Breast epithelium (tissue), 4 donors: ENCODE measurements around the gene TGOLN2. TPM values are rescaled to one million over a fixed set of nuclear protein-coding genes. Genes with fewer than 3 reads are reported as not detected.

Source experiments
- DNase-seq, 2 donors: peaks; one replicate each; pipeline ENCODE4 v3.0.0-alpha.2; 2019; ENCODE audit warnings: low spot score in 2 of 2
- H3K27ac ChIP-seq, 2 donors: fragments of 200-600 bp; sonication (generic) in 1 of 2; one replicate each; pipeline ENCODE4 v1.5.1; 2016 to 2019; ENCODE audit warnings: mild to moderate bottlenecking in 1 of 2
- H3K27me3 ChIP-seq, 2 donors: fragments of 200-600 bp; sonication (generic) in 1 of 2; one replicate each; pipeline versions ENCODE4 v1.5.1 to v1.6.0; 2017 to 2019; ENCODE audit warnings: control low read depth in 1 of 2, mild to moderate bottlenecking in 1 of 2
- H3K36me3 ChIP-seq: fragments of 200-600 bp; one replicate; pipeline ENCODE4 v1.5.1; 2019
- H3K4me1 ChIP-seq, 2 donors: fragments of 200-600 bp; sonication (generic); one replicate each; pipeline ENCODE4 v1.5.1; 2016 to 2019; ENCODE audit warnings: control low read depth in 1 of 2
- H3K4me3 ChIP-seq, 3 donors: fragments of 200-600 bp; sonication (generic); 1 replicate in 2 of 3; 2 replicates in 1 of 3; pipeline ENCODE4 v1.5.1; 2016 to 2019; ENCODE audit warnings: mild to moderate bottlenecking in 3 of 3, moderate library complexity in 2 of 3
- H3K9me3 ChIP-seq, 2 donors: fragments of 200-600 bp; sonication (generic) in 1 of 2; one replicate each; pipeline ENCODE4 v1.5.1; 2016 to 2019; ENCODE audit warnings: control low read depth in 1 of 2
- CTCF ChIP-seq, 3 donors: fragments of 450-650 bp; IDR thresholded peaks; one replicate each; pipeline ENCODE4 v1.5.1; 2016 to 2017; ENCODE audit warnings: antibody characterized with exemption in 3 of 3, mild to moderate bottlenecking in 3 of 3, moderate library complexity in 3 of 3
- POLR2A ChIP-seq: fragments of 450-650 bp; IDR thresholded peaks from one replicate; pipeline ENCODE4 v1.6.1; 2016; ENCODE audit warnings: antibody characterized with exemption, mild to moderate bottlenecking, moderate library complexity
- POLR2AphosphoS5 ChIP-seq, 3 donors: sonication (generic); formaldehyde crosslinking; IDR thresholded peaks; one replicate each; pipeline ENCODE4 v1.6.1; 2017; ENCODE audit warnings: antibody characterized with exemption in 3 of 3
- intact Hi-C: fragments of 100-400 bp; cut with DNase I; formaldehyde crosslinking; loops from one replicate; pipeline ENCODE4 v1.15.1; 2023; ENCODE audit warnings: low total_unique reads
- total RNA-seq, 3 donors: library from RNA; depleted of rRNA; stranded (reverse); fragments of >200 nt; gene quantifications; one replicate each; pipeline ENCODE4 v1.1.0, GENCODE V29; 2016

TGOLN2 gene
- total RNA-seq, 3 donors from 2014 or later = 111 to 161 (median 117) TPM

- TF ChIP-seq POLR2A (no peak), POLR2AphosphoS5 (IDR thresholded peaks at IDR 0.05) (no peak), CTCF (IDR thresholded peaks at IDR 0.05) (no peak)
- DNase-seq = no peak
- Histone ChIP-seq H3K9me3 (no peaks in the 10 kb centered on the region), H3K4me3 (no peak overlapping the region), H3K27ac (peak overlapping the region in 1 of 2 donors; percentile 12), H3K36me3 (peaks cover 10% of the 10 kb centered on the region), H3K4me1 (no peaks in the 10 kb centered on the region), H3K27me3 (no peaks in the 10 kb centered on the region)
- intact Hi-C loops = no loop called here
Observed at GRCh38 chr2:85307527-85307897, 20.3 kb downstream of the TGOLN2 start.

DNA sequence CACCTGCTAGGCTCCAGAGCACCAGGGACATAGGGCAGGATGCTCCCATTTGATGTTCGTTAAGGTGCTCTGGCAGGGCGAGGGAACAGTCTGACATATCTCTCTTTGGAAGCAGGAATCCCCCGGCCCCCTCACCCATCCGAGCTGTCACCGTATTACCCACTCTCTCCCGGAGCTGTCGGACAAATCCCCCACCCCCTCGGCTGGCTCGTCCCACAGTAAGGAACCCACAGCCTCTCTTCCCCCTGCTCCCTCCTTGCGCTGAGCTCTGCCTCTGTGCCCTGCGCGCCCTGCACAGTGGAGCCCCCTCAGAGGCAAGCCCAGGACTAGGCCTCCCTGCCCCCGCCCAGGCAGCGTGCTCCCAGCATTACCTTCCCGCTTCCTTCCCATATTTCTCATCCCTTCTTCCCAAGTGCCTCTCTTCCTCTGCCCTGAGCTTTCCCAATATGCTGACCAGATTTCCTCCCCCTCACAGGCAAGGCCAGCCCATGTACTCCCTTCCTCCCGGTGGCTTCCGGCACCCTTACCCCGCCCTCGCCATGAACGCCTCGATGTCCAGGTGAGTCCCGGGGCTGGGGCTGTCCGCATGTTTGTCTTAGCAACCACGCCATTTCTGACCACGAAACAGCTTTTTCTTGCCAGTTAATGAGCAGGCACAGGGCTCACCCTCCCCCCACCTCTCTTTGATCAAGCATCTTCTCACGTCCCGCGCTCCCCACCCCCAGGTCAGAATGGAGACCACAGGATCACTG lies 23.8 kb downstream of the TGOLN2 start:
- TF ChIP-seq POLR2A = no peak
- no peak for TF ChIP-seq POLR2AphosphoS5 (IDR thresholded peaks at IDR 0.05)
- no peak for TF ChIP-seq CTCF (IDR thresholded peaks at IDR 0.05)
- DNase-seq = no peak
- intact Hi-C loops = no loop called here

GRCh38 chr2:85302121-85302520 lies 25.7 kb downstream of the TGOLN2 start:
- no peaks in the 10 kb centered on the region for H3K4me1 ChIP-seq
- intact Hi-C loops = no loop called here
- no peak overlapping the region for H3K27ac ChIP-seq
- no peaks in the 10 kb centered on the region for H3K27me3 ChIP-seq
- H3K36me3 ChIP-seq = peaks cover 10% of the 10 kb centered on the region
- DNase-seq = no peak
- no peaks in the 10 kb centered on the region for H3K9me3 ChIP-seq
- no peak overlapping the region for H3K4me3 ChIP-seq
- no peak for TF ChIP-seq POLR2A
- TF ChIP-seq CTCF (IDR thresholded peaks at IDR 0.05) = no peak
- no peak for TF ChIP-seq POLR2AphosphoS5 (IDR thresholded peaks at IDR 0.05)

More for the DNA sequence above, 23.8 kb downstream of the TGOLN2 start:
- Histone ChIP-seq H3K27me3 (no peaks in the 10 kb centered on the region), H3K27ac (no peak overlapping the region), H3K9me3 (no peaks in the 10 kb centered on the region), H3K36me3 (peaks cover 10% of the 10 kb centered on the region), H3K4me1 (no peaks in the 10 kb centered on the region), H3K4me3 (no peak overlapping the region)

- Histone ChIP-seq H3K4me3 (no peak overlapping the region), H3K9me3 (no peaks in the 10 kb centered on the region), H3K27me3 (no peaks in the 10 kb centered on the region), H3K36me3 (no peaks in the 10 kb centered on the region), H3K4me1 (no peaks in the 10 kb centered on the region), H3K27ac (no peak overlapping the region)
- no peak for TF ChIP-seq CTCF (IDR thresholded peaks at IDR 0.05)
- TF ChIP-seq POLR2A = no peak
- intact Hi-C loops = no loop called here
- no peak for DNase-seq
Observed at GRCh38 chr2:85291425-85292023, 36.3 kb downstream of the TGOLN2 start.

DNA sequence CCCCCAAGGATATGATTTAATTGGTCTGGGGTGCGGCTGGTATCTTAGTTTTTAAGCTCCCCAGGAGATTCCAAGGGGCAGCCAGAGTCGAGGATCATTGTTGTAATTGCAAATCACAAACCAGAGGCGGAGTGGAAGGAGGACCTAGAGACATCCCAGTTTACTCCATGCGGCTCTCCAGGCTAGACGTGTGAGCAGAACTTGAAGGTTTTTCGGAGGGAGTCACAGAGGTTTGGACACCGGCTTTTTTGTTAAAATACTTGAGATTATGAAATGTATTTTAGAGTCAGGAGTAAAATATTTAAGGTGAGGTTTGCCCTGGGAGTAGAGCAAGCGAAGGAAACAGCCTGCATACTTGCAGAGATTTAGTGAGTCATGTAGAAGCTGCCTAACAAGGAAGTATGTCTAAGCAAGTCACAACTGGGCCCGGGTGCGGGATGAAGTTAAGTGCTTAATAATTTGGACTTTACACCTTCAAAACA lies 39.5 kb downstream of the TGOLN2 start:
- Histone ChIP-seq H3K4me1 (peaks cover 0 to 5% of the 10 kb centered on the region in 2 donors), H3K36me3 (no peaks in the 10 kb centered on the region), H3K4me3 (no peak overlapping the region), H3K27ac (peak overlapping the region in 1 of 2 donors; percentile 41), H3K9me3 (no peaks in the 10 kb centered on the region), H3K27me3 (no peaks in the 10 kb centered on the region)
- intact Hi-C loops = loop anchor here (5.0 kb wide), 2 partner anchors 156 to 221 kb away; partner anchors contain the start of gene TCF7L1
- DNase-seq = no peak
- TF ChIP-seq POLR2A (no peak), POLR2AphosphoS5 (IDR thresholded peaks at IDR 0.05) (no peak), CTCF (IDR thresholded peaks at IDR 0.05) (no peak)
